Lower lobe of right lung (tissue), 2 donors: ENCODE results near the gene CENPC. TPM values are rescaled to one million over a fixed set of nuclear protein-coding genes. Genes with fewer than 3 reads are reported as not detected.

Experiments
- ATAC-seq, 2 donors: fragments of 200-7000 bp; cut with Tn5 transposase; one replicate each; pipeline ENCODE4 v1.9.1; 2020 to 2022; ENCODE audit warnings: mild to moderate bottlenecking in 2 of 2, moderate library complexity in 2 of 2
- DNase-seq: peaks from one replicate; pipeline ENCODE4 v3.0.0-alpha.2; 2020
- H3K27ac ChIP-seq: fragments of 200-600 bp; one replicate; pipeline ENCODE4 v1.8.0; 2022
- H3K27me3 ChIP-seq: fragments of 200-600 bp; one replicate; pipeline ENCODE4 v1.8.0; 2022; ENCODE audit warnings: low read depth
- H3K36me3 ChIP-seq: fragments of 200-600 bp; one replicate; pipeline ENCODE4 v1.8.0; 2022; ENCODE audit warnings: mild to moderate bottlenecking
- H3K4me1 ChIP-seq: fragments of 200-600 bp; one replicate; pipeline ENCODE4 v1.8.0; 2022
- H3K4me3 ChIP-seq: fragments of 200-600 bp; one replicate; pipeline ENCODE4 v1.8.0; 2022; ENCODE audit warnings: mild to moderate bottlenecking
- H3K9me3 ChIP-seq: fragments of 200-600 bp; one replicate; pipeline ENCODE4 v1.8.0; 2022
- CTCF ChIP-seq: fragments of 200-600 bp; IDR thresholded peaks from one replicate; pipeline ENCODE4 v1.8.0; 2022; ENCODE audit warnings: antibody characterized with exemption, mild to moderate bottlenecking
- intact Hi-C: fragments of 100-400 bp; cut with DNase I; formaldehyde crosslinking; loops from one replicate; pipeline ENCODE4 v1.11.0; 2022
- total RNA-seq: library from RNA; stranded (reverse); fragmentation: NEBNext Ultra II Directional; extraction: Animal tissue kit (Norgen Biotek cat#: 25700); gene quantifications from one replicate; pipeline ENCODE4 v1.2.1, GENCODE V29; 2021
- donor health status: DM: no; HTN: yes; CAD: no; lungs with severe emphysema.

Gene CENPC
- total RNA-seq, 1 donor from 2014 or later = 27.4 TPM

- Histone ChIP-seq H3K27me3 (no peaks in the 10 kb centered on the region), H3K4me1 (no peaks in the 10 kb centered on the region), H3K9me3 (no peaks in the 10 kb centered on the region), H3K4me3 (no peak overlapping the region), H3K27ac (no peak overlapping the region), H3K36me3 (peaks cover 48% of the 10 kb centered on the region)
- no peak for ATAC-seq
- intact Hi-C loops = no loop called here
- no peak for TF ChIP-seq CTCF
- DNase-seq = no peak
Observed at GRCh38 chr4:67466751-67467150, 78.6 kb downstream of the CENPC start.

- intact Hi-C loops = no loop called here
- no peaks in the 10 kb centered on the region for H3K4me1 ChIP-seq
Observed at GRCh38 chr4:67465763-67466052, 79.6 kb downstream of the CENPC start.

GRCh38 chr4:67465032-67465762, 80.1 kb downstream of the CENPC start:
- Histone ChIP-seq H3K4me1 (no peaks in the 10 kb centered on the region), H3K27ac (no peak overlapping the region), H3K9me3 (no peaks in the 10 kb centered on the region), H3K4me3 (no peak overlapping the region), H3K27me3 (no peaks in the 10 kb centered on the region), H3K36me3 (peaks cover 43% of the 10 kb centered on the region)
- DNase-seq = no peak
- intact Hi-C loops = no loop called here
- ATAC-seq = no peak
- no peak for TF ChIP-seq CTCF

More at GRCh38 chr4:67465763-67466052, 79.6 kb downstream of the CENPC start:
- DNase-seq = no peak
- ATAC-seq = no peak
- Histone ChIP-seq H3K27ac (no peak overlapping the region), H3K27me3 (no peaks in the 10 kb centered on the region), H3K36me3 (peaks cover 42% of the 10 kb centered on the region), H3K4me3 (no peak overlapping the region), H3K9me3 (no peaks in the 10 kb centered on the region)
- no peak for TF ChIP-seq CTCF

- intact Hi-C loops = no loop called here
- H3K4me1 ChIP-seq = no peaks in the 10 kb centered on the region
- peaks cover 14% of the 10 kb centered on the region for H3K36me3 ChIP-seq
- TF ChIP-seq CTCF = no peak
- no peak overlapping the region for H3K4me3 ChIP-seq
- H3K27ac ChIP-seq = no peak overlapping the region
- no peak for DNase-seq
- H3K27me3 ChIP-seq = no peaks in the 10 kb centered on the region
- no peak for ATAC-seq
- no peaks in the 10 kb centered on the region for H3K9me3 ChIP-seq
Observed at GRCh38 chr4:67460574-67460973, 84.7 kb downstream of the CENPC start.

GRCh38 chr4:67459164-67459563, 86.1 kb downstream of the CENPC start:
- no peak for DNase-seq

More at GRCh38 chr4:67459164-67459563, 86.1 kb downstream of the CENPC start:
- Histone ChIP-seq H3K9me3 (no peaks in the 10 kb centered on the region), H3K27me3 (no peaks in the 10 kb centered on the region), H3K4me3 (no peak overlapping the region), H3K4me1 (no peaks in the 10 kb centered on the region), H3K36me3 (peaks cover 23% of the 10 kb centered on the region), H3K27ac (no peak overlapping the region)
- ATAC-seq = no peak
- intact Hi-C loops = no loop called here
- no peak for TF ChIP-seq CTCF
